HCT116 (cell line): ENCODE data around the gene HOXD9.

Experiments
- CEBPB ChIP-seq: IDR thresholded peaks from 2 replicates; pipeline ENCODE4 v1.6.1; 2012; ENCODE audit warnings: low read depth
- EZH2 ChIP-seq: fragments of 200-600 bp; sonication (generic); IDR thresholded peaks from 2 replicates; pipeline ENCODE4 v1.6.1; 2017; ENCODE audit warnings: antibody characterized with exemption, mixed run types
- EZH2phosphoT487 ChIP-seq: fragments of 200-600 bp; IDR thresholded peaks from 2 replicates; pipeline ENCODE4 v1.6.1; 2018; ENCODE audit warnings: antibody characterized with exemption, borderline replicate concordance
- FOSL1 ChIP-seq: IDR thresholded peaks from 2 replicates; pipeline ENCODE4 v1.6.1; 2012; ENCODE audit warnings: low read depth
- POLR2A ChIP-seq: IDR thresholded peaks from 2 replicates; pipeline ENCODE4 v1.7.0; 2011; ENCODE audit warnings: borderline replicate concordance; ENCODE audit not compliant: insufficient read depth, insufficient read length; ENCODE audit errors: extremely low read depth
- POLR2AphosphoS5 ChIP-seq: IDR thresholded peaks from 2 replicates; pipeline ENCODE4 v1.6.1; 2011; ENCODE audit warnings: mild to moderate bottlenecking, low read depth, low read length, moderate library complexity
- RAD21 ChIP-seq: IDR thresholded peaks from 2 replicates; pipeline ENCODE4 v1.6.1; 2012; ENCODE audit warnings: low read depth, mild to moderate bottlenecking
- SRF ChIP-seq: IDR thresholded peaks from 2 replicates; pipeline ENCODE4 v1.6.1; 2012; ENCODE audit warnings: low read depth
- TCF7L2 ChIP-seq: IDR thresholded peaks from 2 replicates; pipeline ENCODE4 v1.7.0; 2011; ENCODE audit warnings: borderline replicate concordance, inconsistent platforms; ENCODE audit not compliant: insufficient read depth, insufficient read length; ENCODE audit errors: extremely low read depth
- ZFX ChIP-seq: fragments of 450-650 bp; IDR thresholded peaks from 2 replicates; pipeline ENCODE4 v1.6.1; 2017
- ZNF274 ChIP-seq: fragments of 200-500 bp; sonication (Bioruptor generic); IDR thresholded peaks from 2 replicates; pipeline ENCODE4 v1.6.1; 2014; ENCODE audit warnings: mild to moderate bottlenecking, low read depth, low read length, inconsistent platforms
- TF ChIP-seq, protein P1 (sequence below), 3 experiments: fragments of 200-600 bp in 1 of 3; sonication (generic) in 1 of 3; IDR thresholded peaks in 2 of 3; conservative IDR thresholded peaks in 1 of 3; 2 replicates each; pipeline ENCODE4 v1.5.1; 2012 to 2017; ENCODE audit warnings: low read depth in 2 of 3, low read length in 2 of 3, antibody characterized with exemption in 1 of 3, borderline replicate concordance in 1 of 3, control low read depth in 1 of 3, mild to moderate bottlenecking in 1 of 3, mixed read lengths in 1 of 3, mixed run types in 1 of 3, moderate library complexity in 1 of 3; ENCODE audit not compliant: insufficient read depth in 1 of 3
- TF ChIP-seq, protein P2 (sequence below): IDR thresholded peaks from 2 replicates; pipeline ENCODE4 v1.6.1; 2012
- TF ChIP-seq, protein P3 (sequence below): IDR thresholded peaks from 2 replicates; pipeline ENCODE4 v1.6.1; 2012; ENCODE audit warnings: low read depth

DNA sequence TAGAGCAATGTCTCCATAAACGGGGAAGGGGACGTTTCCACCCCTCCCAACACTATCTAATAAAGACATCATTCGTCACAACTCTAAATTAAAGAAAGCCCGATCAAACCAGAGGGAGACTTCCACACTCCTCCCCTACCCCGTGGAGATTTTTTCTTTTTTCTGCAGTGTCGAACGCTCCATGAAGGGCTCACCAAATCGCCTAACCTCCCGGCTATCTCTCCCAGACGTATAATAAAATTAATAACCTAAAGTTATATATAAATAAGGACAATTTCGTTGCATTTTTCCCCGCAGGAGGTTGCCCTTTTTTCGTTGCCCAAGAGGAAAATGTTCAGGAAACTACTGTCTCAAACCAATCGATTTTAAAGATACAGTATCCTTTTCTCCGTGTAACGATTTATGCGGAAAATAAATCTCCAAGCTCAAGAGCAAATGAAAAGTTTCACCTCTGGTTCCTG, 41.1 kb upstream of the HOXD9 start:
- TF ChIP-seq, protein P1, sequence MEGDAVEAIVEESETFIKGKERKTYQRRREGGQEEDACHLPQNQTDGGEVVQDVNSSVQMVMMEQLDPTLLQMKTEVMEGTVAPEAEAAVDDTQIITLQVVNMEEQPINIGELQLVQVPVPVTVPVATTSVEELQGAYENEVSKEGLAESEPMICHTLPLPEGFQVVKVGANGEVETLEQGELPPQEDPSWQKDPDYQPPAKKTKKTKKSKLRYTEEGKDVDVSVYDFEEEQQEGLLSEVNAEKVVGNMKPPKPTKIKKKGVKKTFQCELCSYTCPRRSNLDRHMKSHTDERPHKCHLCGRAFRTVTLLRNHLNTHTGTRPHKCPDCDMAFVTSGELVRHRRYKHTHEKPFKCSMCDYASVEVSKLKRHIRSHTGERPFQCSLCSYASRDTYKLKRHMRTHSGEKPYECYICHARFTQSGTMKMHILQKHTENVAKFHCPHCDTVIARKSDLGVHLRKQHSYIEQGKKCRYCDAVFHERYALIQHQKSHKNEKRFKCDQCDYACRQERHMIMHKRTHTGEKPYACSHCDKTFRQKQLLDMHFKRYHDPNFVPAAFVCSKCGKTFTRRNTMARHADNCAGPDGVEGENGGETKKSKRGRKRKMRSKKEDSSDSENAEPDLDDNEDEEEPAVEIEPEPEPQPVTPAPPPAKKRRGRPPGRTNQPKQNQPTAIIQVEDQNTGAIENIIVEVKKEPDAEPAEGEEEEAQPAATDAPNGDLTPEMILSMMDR (IDR thresholded peaks at IDR 0.05 in 2 of 3, conservative IDR thresholded peaks at IDR 0.05 in 1 of 3; ENCODE audit: borderline replicate concordance in 1 of 3, insufficient read depth in 1 of 3, low read depth in 2 of 3, low read length in 2 of 3), result no peak
- TF ChIP-seq EZH2phosphoT487, result no peak
- TF ChIP-seq, protein P2, sequence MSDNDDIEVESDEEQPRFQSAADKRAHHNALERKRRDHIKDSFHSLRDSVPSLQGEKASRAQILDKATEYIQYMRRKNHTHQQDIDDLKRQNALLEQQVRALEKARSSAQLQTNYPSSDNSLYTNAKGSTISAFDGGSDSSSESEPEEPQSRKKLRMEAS, result no peak
- no peak for TF ChIP-seq POLR2A
- no peak for TF ChIP-seq POLR2AphosphoS5
- no peak for TF ChIP-seq ZNF274
- no peak for TF ChIP-seq FOSL1
- TF ChIP-seq EZH2, result no peak
- no peak for TF ChIP-seq RAD21
- TF ChIP-seq, protein P3, sequence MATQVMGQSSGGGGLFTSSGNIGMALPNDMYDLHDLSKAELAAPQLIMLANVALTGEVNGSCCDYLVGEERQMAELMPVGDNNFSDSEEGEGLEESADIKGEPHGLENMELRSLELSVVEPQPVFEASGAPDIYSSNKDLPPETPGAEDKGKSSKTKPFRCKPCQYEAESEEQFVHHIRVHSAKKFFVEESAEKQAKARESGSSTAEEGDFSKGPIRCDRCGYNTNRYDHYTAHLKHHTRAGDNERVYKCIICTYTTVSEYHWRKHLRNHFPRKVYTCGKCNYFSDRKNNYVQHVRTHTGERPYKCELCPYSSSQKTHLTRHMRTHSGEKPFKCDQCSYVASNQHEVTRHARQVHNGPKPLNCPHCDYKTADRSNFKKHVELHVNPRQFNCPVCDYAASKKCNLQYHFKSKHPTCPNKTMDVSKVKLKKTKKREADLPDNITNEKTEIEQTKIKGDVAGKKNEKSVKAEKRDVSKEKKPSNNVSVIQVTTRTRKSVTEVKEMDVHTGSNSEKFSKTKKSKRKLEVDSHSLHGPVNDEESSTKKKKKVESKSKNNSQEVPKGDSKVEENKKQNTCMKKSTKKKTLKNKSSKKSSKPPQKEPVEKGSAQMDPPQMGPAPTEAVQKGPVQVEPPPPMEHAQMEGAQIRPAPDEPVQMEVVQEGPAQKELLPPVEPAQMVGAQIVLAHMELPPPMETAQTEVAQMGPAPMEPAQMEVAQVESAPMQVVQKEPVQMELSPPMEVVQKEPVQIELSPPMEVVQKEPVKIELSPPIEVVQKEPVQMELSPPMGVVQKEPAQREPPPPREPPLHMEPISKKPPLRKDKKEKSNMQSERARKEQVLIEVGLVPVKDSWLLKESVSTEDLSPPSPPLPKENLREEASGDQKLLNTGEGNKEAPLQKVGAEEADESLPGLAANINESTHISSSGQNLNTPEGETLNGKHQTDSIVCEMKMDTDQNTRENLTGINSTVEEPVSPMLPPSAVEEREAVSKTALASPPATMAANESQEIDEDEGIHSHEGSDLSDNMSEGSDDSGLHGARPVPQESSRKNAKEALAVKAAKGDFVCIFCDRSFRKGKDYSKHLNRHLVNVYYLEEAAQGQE, result no peak
- no peak for TF ChIP-seq TCF7L2
- no peak for TF ChIP-seq CEBPB
- TF ChIP-seq ZFX, result no peak
- TF ChIP-seq SRF, result no peak
